Breast epithelium (tissue), 3 donors: ENCODE measurements around the gene CPSF3.

Experiments
- POLR2A ChIP-seq: fragments of 450-650 bp; IDR thresholded peaks from one replicate; pipeline ENCODE4 v1.6.1; 2016; ENCODE audit warnings: antibody characterized with exemption, mild to moderate bottlenecking, moderate library complexity
- POLR2AphosphoS5 ChIP-seq, 3 donors: sonication (generic); formaldehyde crosslinking; IDR thresholded peaks; one replicate each; pipeline ENCODE4 v1.6.1; 2017; ENCODE audit warnings: antibody characterized with exemption in 3 of 3
- TF ChIP-seq, protein P1 (sequence below), 3 donors: fragments of 450-650 bp; IDR thresholded peaks; one replicate each; pipeline ENCODE4 v1.5.1; 2016 to 2017; ENCODE audit warnings: antibody characterized with exemption in 3 of 3, mild to moderate bottlenecking in 3 of 3, moderate library complexity in 3 of 3

DNA sequence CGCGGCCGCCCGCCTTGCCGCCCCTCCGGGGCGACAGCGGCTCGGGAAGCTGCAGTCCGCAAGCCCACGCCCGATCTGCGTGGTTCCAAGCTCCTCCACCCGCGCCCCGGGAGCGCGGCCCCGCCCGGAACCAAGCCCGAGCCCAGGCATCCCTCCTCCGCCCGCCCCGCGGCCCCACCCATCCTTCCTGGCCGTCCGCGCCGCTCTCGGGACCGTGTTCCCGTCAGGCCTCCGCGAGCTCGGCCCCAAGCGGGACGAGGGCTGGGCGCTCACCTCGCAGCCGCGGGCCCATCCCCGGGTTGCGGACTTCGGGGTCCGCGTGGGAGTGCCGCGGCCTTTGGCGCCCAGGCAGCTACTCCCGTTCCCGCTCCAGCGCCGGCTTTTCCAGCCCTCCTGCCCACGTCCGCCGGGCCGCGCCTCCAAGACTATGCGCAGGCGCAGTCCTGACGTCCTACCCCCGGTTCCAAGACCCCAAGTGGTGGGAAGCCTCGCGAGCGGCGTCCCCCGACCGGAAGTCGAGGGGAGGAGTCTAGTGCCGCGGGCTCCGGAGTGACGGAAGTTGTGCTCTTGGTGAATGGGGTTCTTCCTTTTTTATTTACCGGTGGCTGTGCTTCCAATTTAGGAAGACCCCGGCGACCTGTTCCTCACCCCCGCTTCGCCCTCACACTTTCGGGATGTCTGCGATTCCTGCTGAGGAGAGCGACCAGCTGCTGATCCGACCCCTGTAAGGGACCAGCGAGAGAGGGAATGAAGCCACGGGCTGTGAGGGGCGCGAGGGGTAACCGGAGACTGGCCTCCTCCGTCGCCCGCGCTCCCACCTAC lies at the start of gene CPSF3, which contains the start of gene ITGB1BP1:
- TF ChIP-seq POLR2AphosphoS5 (IDR thresholded peaks at IDR 0.05) (peak; percentile 64 to 85 (median 83)), POLR2A (peak; percentile 29)
- TF ChIP-seq, protein P1, sequence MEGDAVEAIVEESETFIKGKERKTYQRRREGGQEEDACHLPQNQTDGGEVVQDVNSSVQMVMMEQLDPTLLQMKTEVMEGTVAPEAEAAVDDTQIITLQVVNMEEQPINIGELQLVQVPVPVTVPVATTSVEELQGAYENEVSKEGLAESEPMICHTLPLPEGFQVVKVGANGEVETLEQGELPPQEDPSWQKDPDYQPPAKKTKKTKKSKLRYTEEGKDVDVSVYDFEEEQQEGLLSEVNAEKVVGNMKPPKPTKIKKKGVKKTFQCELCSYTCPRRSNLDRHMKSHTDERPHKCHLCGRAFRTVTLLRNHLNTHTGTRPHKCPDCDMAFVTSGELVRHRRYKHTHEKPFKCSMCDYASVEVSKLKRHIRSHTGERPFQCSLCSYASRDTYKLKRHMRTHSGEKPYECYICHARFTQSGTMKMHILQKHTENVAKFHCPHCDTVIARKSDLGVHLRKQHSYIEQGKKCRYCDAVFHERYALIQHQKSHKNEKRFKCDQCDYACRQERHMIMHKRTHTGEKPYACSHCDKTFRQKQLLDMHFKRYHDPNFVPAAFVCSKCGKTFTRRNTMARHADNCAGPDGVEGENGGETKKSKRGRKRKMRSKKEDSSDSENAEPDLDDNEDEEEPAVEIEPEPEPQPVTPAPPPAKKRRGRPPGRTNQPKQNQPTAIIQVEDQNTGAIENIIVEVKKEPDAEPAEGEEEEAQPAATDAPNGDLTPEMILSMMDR (IDR thresholded peaks at IDR 0.05) = peak in 2 of 3 donors; percentile 16 to 25
